Measurements from ENCODE around the gene FNDC10.
"Not testable (repeated sequence)": the region's sequence is repeated elsewhere in the genome, so short reads cannot be mapped to it uniquely, and the experiment has no call there.

Gene FNDC10

GRCh38 chr1:1598051-1598719, 1.8 kb downstream of the FNDC10 start:
- TF ChIP-seq MAX (IDR thresholded peaks at IDR 0.05; ENCODE audit: low read depth, low read length) (no peak), MYC (IDR thresholded peaks at IDR 0.05; ENCODE audit: low read depth, low read length) (no peak)
- TF ChIP-seq, protein P1, sequence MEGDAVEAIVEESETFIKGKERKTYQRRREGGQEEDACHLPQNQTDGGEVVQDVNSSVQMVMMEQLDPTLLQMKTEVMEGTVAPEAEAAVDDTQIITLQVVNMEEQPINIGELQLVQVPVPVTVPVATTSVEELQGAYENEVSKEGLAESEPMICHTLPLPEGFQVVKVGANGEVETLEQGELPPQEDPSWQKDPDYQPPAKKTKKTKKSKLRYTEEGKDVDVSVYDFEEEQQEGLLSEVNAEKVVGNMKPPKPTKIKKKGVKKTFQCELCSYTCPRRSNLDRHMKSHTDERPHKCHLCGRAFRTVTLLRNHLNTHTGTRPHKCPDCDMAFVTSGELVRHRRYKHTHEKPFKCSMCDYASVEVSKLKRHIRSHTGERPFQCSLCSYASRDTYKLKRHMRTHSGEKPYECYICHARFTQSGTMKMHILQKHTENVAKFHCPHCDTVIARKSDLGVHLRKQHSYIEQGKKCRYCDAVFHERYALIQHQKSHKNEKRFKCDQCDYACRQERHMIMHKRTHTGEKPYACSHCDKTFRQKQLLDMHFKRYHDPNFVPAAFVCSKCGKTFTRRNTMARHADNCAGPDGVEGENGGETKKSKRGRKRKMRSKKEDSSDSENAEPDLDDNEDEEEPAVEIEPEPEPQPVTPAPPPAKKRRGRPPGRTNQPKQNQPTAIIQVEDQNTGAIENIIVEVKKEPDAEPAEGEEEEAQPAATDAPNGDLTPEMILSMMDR (IDR thresholded peaks at IDR 0.05; ENCODE audit: low read depth, low read length) = no peak
- DNase-seq (ENCODE audit: low read depth) = peak; percentile 6

GRCh38 chr1:1597275-1597930, 2.5 kb downstream of the FNDC10 start:
- H3K4me3 ChIP-seq (ENCODE audit: low read depth, low read length) = no peak overlapping the region
- peak; percentile 63 for DNase-seq (ENCODE audit: low read depth)
- TF ChIP-seq POLR2A (IDR thresholded peaks at IDR 0.05; ENCODE audit: extremely low read depth, insufficient read length) = no peak
- TF ChIP-seq, protein P1 (IDR thresholded peaks at IDR 0.05; ENCODE audit: low read depth, low read length) = peak; percentile 2

More at GRCh38 chr1:1598051-1598719, 1.8 kb downstream of the FNDC10 start:
- H3K4me3 ChIP-seq (ENCODE audit: low read depth, low read length) = no peak overlapping the region

DNA sequence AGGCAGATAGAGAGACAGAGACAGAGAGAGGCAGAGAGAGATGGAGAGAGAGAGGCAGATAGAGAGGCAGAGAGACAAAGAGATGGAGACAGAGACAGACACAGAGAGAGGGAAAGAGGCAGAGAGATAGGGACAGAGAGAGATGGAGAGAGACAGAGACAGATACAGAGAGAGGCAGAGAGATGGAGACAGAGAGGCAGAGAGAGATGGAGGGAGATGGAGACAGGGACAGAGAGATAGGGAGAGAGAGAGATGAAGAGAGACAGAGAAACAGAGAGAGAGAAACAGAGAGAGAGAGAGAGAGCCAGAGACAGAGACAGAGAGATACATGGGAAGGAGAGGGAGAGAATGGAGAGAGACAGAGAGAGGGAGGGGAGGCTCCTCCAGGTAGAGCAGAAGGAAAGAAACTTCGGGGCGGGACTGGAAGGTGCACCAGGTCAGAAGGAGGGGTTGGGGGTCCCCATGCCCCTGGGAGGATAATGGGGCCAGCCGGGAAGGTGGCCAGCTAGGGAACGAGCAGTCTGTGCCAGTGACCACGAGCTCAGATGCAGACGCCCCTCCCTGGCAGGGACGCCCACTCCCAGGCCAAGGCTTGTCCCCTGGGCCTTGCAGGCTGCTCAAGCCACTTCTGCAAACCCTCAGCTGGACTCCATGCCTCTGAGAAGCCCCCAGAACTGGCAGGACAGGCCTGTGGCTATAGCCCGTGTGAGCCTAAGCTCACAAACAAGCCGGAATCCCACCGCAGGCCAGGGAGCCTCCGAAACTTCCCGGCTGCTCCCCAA, 3.3 kb downstream of the FNDC10 start:
- DNase-seq (ENCODE audit: low read depth) = peak; percentile 49
- H3K4me3 ChIP-seq (ENCODE audit: low read depth, low read length) = no peak overlapping the region
- TF ChIP-seq MYC (IDR thresholded peaks at IDR 0.05; ENCODE audit: low read depth, low read length) (no peak), POLR2A (IDR thresholded peaks at IDR 0.05; ENCODE audit: extremely low read depth, insufficient read length) (no peak), MAX (IDR thresholded peaks at IDR 0.05; ENCODE audit: low read depth, low read length) (no peak)
- TF ChIP-seq, protein P1 (IDR thresholded peaks at IDR 0.05; ENCODE audit: low read depth, low read length) = no peak

- DNase-seq (ENCODE audit: low read depth); H3K4me3 ChIP-seq (ENCODE audit: low read depth, low read length): not testable (repeated sequence)
Measured at GRCh38 chr1:1595341-1595740, 4.6 kb downstream of the FNDC10 start.

- TF ChIP-seq MYC (IDR thresholded peaks at IDR 0.05; ENCODE audit: low read depth, low read length) (no peak), POLR2A (IDR thresholded peaks at IDR 0.05; ENCODE audit: extremely low read depth, insufficient read length) (no peak), MAX (IDR thresholded peaks at IDR 0.05; ENCODE audit: low read depth, low read length) (no peak)
- TF ChIP-seq, protein P1 (IDR thresholded peaks at IDR 0.05; ENCODE audit: low read depth, low read length) = no peak
- no peak for DNase-seq (ENCODE audit: low read depth)
- H3K4me3 ChIP-seq (ENCODE audit: low read depth, low read length) = no peak overlapping the region
Measured at GRCh38 chr1:1594602-1595260, 5.2 kb downstream of the FNDC10 start.

Measured in NB4 (cell line).